ENCODE measurements around the gene BCR.

DNA sequence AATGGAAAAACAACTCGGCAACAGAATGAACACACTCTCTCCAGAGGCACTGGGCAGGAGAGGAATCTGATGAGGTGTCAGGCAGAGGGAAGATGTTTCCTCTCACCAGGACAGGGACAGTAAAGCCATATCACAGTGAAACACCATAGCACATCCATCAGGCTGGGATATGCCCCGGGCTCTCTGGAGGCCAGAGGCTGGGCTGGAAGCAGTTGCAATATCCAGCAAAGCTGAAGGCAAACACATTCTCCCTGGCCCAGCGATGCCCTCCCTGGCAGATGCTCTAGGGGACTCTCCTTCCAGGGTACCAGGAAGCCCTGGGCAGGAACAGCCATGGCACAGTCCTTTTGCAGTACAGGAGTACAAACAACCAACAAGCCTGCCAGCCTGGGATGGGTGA lies 49.6 kb upstream of the BCR start:
- TF ChIP-seq, protein P1, sequence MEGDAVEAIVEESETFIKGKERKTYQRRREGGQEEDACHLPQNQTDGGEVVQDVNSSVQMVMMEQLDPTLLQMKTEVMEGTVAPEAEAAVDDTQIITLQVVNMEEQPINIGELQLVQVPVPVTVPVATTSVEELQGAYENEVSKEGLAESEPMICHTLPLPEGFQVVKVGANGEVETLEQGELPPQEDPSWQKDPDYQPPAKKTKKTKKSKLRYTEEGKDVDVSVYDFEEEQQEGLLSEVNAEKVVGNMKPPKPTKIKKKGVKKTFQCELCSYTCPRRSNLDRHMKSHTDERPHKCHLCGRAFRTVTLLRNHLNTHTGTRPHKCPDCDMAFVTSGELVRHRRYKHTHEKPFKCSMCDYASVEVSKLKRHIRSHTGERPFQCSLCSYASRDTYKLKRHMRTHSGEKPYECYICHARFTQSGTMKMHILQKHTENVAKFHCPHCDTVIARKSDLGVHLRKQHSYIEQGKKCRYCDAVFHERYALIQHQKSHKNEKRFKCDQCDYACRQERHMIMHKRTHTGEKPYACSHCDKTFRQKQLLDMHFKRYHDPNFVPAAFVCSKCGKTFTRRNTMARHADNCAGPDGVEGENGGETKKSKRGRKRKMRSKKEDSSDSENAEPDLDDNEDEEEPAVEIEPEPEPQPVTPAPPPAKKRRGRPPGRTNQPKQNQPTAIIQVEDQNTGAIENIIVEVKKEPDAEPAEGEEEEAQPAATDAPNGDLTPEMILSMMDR (conservative IDR thresholded peaks at IDR 0.05; ENCODE audit: low read length): no peak
- no peak for TF ChIP-seq EZH2phosphoT487 (IDR thresholded peaks at IDR 0.05; ENCODE audit: borderline replicate concordance, low read depth, low read length)
